ENCODE results near the gene ESYT2.

DNA sequence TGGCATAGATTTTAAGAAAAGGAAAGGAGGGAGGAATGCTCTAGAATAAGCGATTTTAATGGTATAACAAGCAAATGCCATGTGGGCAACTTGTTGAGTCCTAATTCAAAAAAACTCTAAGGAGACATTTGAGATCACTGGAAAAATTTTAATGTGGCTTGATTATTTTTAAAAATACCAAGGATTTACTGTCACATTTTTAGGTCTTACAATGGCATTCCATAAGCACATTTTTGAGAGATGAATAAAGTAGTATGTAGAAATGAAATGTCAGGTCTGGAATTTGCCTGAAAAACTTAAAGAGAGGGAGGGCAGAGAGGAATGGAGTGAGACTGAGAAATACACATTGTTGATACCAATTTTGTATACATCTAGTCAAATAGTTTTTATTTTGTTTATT is 145.0 kb downstream of the ESYT2 start:
- TF ChIP-seq CTCF (IDR thresholded peaks at IDR 0.05) (no peak), POLR2A (IDR thresholded peaks at IDR 0.05) (no peak)

All from uterus (tissue), 2 donors.